Naive thymus-derived CD4-positive, alpha-beta T cell (primary cell): ENCODE results near the gene KATNAL1. TPM values are rescaled to one million over a fixed set of nuclear protein-coding genes. Genes with fewer than 3 reads are reported as not detected.
"Not testable (repeated sequence)": the region's sequence is repeated elsewhere in the genome, so short reads cannot be mapped to it uniquely, and the experiment has no call there.

Experiments
- ATAC-seq: fragments of 150-1000 bp; cut with Tn5 transposase; 2 replicates; pipeline ENCODE4 v1.10.0; 2021; ENCODE audit warnings: mild to moderate bottlenecking, moderate library complexity
- CTCF ChIA-PET: fragments of 350-600 bp; sonication (Branson Sonifier 250); formaldehyde crosslinking; loops from one replicate; lab custom pipeline; 2021; ENCODE audit warnings: antibody characterized with exemption; lab: Charles Lee
- POLR2A ChIA-PET: fragments of 350-600 bp; sonication (Branson Sonifier 250); formaldehyde crosslinking; loops from one replicate; lab custom pipeline; 2021; ENCODE audit warnings: antibody characterized with exemption, inconsistent platforms; lab: Charles Lee
- DNase-seq, 9 donors: peaks; one replicate each; pipeline versions ENCODE4 v3.0.0 to v3.0.0-alpha.2; 2020 to 2022; ENCODE audit warnings: mixed read lengths in 1 of 9
- H3K27ac ChIP-seq: one replicate; pipeline ENCODE4 v1.7.0; 2013; ENCODE audit warnings: mild to moderate bottlenecking, low read depth, low read length, moderate library complexity
- H3K27me3 ChIP-seq, 2 donors: one replicate each; pipeline ENCODE4 v1.7.0; 2013; ENCODE audit warnings: low read length in 2 of 2, mild to moderate bottlenecking in 2 of 2, moderate library complexity in 2 of 2; ENCODE audit not compliant: control insufficient read depth in 2 of 2, insufficient read depth in 2 of 2
- H3K36me3 ChIP-seq, 3 experiments: 1 replicate in 2 of 3; 2 replicates in 1 of 3; pipeline ENCODE4 v1.7.0; 2013; ENCODE audit warnings: low read length in 3 of 3, mild to moderate bottlenecking in 3 of 3, moderate library complexity in 1 of 3; ENCODE audit not compliant: insufficient read depth in 3 of 3, control insufficient read depth in 2 of 3
- H3K4me1 ChIP-seq, 2 donors: one replicate each; pipeline ENCODE4 v1.7.0; 2013; ENCODE audit warnings: low read length in 2 of 2, mild to moderate bottlenecking in 2 of 2, moderate library complexity in 1 of 2; ENCODE audit not compliant: control insufficient read depth in 2 of 2, insufficient read depth in 2 of 2
- H3K4me3 ChIP-seq: 2 replicates; pipeline ENCODE4 v1.7.0; 2013; ENCODE audit warnings: mild to moderate bottlenecking, low read length
- H3K9me3 ChIP-seq, 3 experiments: 1 replicate in 2 of 3; 2 replicates in 1 of 3; pipeline ENCODE4 v1.7.0; 2013; ENCODE audit warnings: low read length in 3 of 3; ENCODE audit not compliant: control insufficient read depth in 2 of 3
- H3K27ac Mint-ChIP-seq, 9 donors: one replicate each; pipeline ENCODE4 v1.8.0; 2020 to 2022; ENCODE audit warnings: mixed read lengths in 9 of 9, mild to moderate bottlenecking in 8 of 9, moderate library complexity in 5 of 9, inconsistent platforms in 2 of 9
- H3K27me3 Mint-ChIP-seq, 5 donors: one replicate each; pipeline ENCODE4 v1.8.0; 2021 to 2022; ENCODE audit warnings: mixed read lengths in 5 of 5, mild to moderate bottlenecking in 1 of 5
- H3K36me3 Mint-ChIP-seq, 5 donors: one replicate each; pipeline ENCODE4 v1.8.0; 2020 to 2022; ENCODE audit warnings: mixed read lengths in 5 of 5, mild to moderate bottlenecking in 3 of 5, inconsistent platforms in 1 of 5
- H3K4me1 Mint-ChIP-seq, 7 donors: one replicate each; pipeline ENCODE4 v1.8.0; 2020 to 2022; ENCODE audit warnings: mixed read lengths in 7 of 7, mild to moderate bottlenecking in 3 of 7, inconsistent platforms in 1 of 7
- H3K4me3 Mint-ChIP-seq, 10 donors: one replicate each; pipeline ENCODE4 v1.8.0; 2020 to 2022; ENCODE audit warnings: mild to moderate bottlenecking in 10 of 10, mixed read lengths in 10 of 10, moderate library complexity in 6 of 10, inconsistent platforms in 2 of 10
- H3K9me3 Mint-ChIP-seq, 11 donors: one replicate each; pipeline ENCODE4 v1.8.0; 2020 to 2022; ENCODE audit warnings: mixed read lengths in 11 of 11, mild to moderate bottlenecking in 4 of 11, inconsistent platforms in 1 of 11, moderate library complexity in 1 of 11
- intact Hi-C, 2 donors: fragments of 100-400 bp; cut with micrococcal nuclease; formaldehyde crosslinking; loops; one replicate each; pipeline ENCODE4 v1.15.1; 2023
- polyA plus RNA-seq, 2 donors: library from polyadenylated mRNA; unstranded; fragments of 300-500 nt; fragmentation: Illumina TruSeq; gene quantifications; one replicate each; pipeline ENCODE4 v1.2.3, GENCODE V29; 2021
- total RNA-seq, 6 experiments: library from RNA in 5 of 6; stranded (reverse) in 5 of 6; gene quantifications; 1 replicate in 5 of 6; 2 replicates in 1 of 6; pipeline ENCODE4 v1.2.3 and lab custom pipeline; 2021 to 2026

KATNAL1 gene
- total and polyA plus RNA-seq, 7 experiments from 2014 or later = 0.25 to 16.8 (median 2.4) TPM

DNA sequence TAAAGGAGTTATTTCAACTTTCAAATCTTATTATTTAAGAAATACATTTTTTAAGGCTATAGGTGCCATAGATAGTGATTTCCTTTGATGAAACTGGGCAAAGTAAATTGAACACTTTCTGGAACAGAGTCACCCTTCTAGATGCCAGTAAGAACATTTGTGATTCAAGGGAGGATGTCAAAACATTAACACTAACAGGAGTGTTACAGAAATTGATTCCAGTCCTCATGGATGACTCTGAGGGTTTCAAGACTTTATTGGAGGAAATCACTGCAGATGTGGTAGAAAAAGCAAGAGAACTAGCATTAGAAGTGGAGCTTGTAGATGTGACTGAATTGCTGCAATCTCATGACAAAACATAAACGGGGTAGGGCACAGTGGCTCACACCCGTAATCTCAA is 12.2 kb downstream of the KATNAL1 start:
- intact Hi-C loops = no loop called here
- no peak overlapping the region for H3K27ac Mint-ChIP-seq
- H3K36me3 ChIP-seq = no peaks in the 10 kb centered on the region
- no peaks in the 10 kb centered on the region for H3K9me3 ChIP-seq
- no peaks in the 10 kb centered on the region for H3K9me3 Mint-ChIP-seq
- H3K27me3 Mint-ChIP-seq = peaks cover 0 to 16% (median 0%) of the 10 kb centered on the region in 5 donors
- H3K27ac ChIP-seq = no peak overlapping the region
- H3K4me1 Mint-ChIP-seq = peaks cover 4 to 21% (median 7%) of the 10 kb centered on the region in 7 donors
- no peak overlapping the region for H3K4me3 Mint-ChIP-seq
- H3K36me3 Mint-ChIP-seq = peaks cover 0 to 11% (median 3%) of the 10 kb centered on the region in 5 donors
- H3K4me3 ChIP-seq = no peak overlapping the region
- DNase-seq (no peak), ATAC-seq (no peak)
- POLR2A ChIA-PET = no interaction called here
- H3K4me1 ChIP-seq = no peaks in the 10 kb centered on the region
- no peaks in the 10 kb centered on the region for H3K27me3 ChIP-seq
- CTCF ChIA-PET = no interaction called here

DNA sequence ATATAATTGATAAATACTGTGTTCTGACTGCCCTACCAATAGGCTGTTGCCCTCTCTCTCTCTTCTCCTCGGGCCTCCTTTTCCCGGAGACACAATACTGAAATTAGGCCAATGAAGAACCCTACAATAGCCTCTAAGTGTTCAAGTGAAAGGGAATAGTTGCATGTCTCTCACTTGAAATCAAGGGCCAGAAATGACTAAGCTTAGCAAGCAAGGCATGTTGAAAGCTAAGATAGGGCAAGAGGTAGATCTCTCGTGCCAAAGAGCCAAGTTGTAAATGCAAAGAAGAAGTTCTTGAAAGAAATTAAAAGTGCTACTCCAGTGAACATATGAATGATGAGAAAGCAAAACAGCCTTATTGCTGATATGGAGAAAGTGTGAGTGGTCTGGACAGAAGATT is 13.3 kb downstream of the KATNAL1 start:
- no peak for ATAC-seq
- POLR2A ChIA-PET = no interaction called here
- Mint-ChIP-seq H3K9me3 (no peaks in the 10 kb centered on the region), H3K36me3 (peaks cover 0 to 16% (median 3%) of the 10 kb centered on the region in 5 donors), H3K4me1 (peaks cover 4 to 21% (median 8%) of the 10 kb centered on the region in 7 donors), H3K27ac (no peak overlapping the region), H3K27me3 (peaks cover 0 to 19% (median 0%) of the 10 kb centered on the region in 5 donors), H3K4me3 (no peak overlapping the region)
- H3K27ac ChIP-seq = no peak overlapping the region
- no peaks in the 10 kb centered on the region for H3K9me3 ChIP-seq
- H3K27me3 ChIP-seq = no peaks in the 10 kb centered on the region
- intact Hi-C loops = loop anchor here in 1 of 2 donors (5.0 kb wide), 1 partner anchor 37 kb away; no protein-coding TSS in a partner anchor
- H3K4me1 ChIP-seq = no peaks in the 10 kb centered on the region
- CTCF ChIA-PET = interaction anchor here (1.5 kb wide), 1 partner anchor 16 kb away, joined by 3 read pairs; no protein-coding TSS in a partner anchor
- no peaks in the 10 kb centered on the region for H3K36me3 ChIP-seq
- no peak overlapping the region for H3K4me3 ChIP-seq
- no peak for DNase-seq

DNA sequence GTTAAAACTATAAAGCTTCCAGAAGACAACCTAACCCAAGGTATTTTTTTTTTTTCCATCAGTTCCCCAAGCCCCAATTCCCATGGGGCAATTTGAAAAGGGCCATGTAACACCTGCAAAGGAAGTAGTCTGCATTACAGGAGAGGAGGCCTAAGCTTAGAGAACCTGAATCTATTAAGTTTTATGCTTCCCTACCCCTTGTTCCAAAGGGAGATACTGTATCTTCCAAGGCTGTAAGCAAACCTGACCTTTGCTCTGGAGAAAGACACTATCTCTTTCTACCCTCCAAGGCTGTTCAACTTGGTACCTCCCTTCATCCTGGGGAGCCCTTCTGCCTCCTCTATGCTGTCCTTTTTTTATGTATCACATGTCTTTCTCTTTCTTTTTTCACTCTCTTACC is 15.0 kb downstream of the KATNAL1 start:
- Histone ChIP-seq H3K36me3 (no peaks in the 10 kb centered on the region), H3K27ac (no peak overlapping the region), H3K27me3 (no peaks in the 10 kb centered on the region), H3K9me3 (no peaks in the 10 kb centered on the region), H3K4me1 (no peaks in the 10 kb centered on the region), H3K4me3 (no peak overlapping the region)
- peaks cover 0 to 18% (median 3%) of the 10 kb centered on the region in 5 donors for H3K36me3 Mint-ChIP-seq
- H3K27ac Mint-ChIP-seq = no peak overlapping the region
- intact Hi-C loops = loop anchor here in 1 of 2 donors (5.0 kb wide), 1 partner anchor 35 kb away; no protein-coding TSS in a partner anchor
- no peaks in the 10 kb centered on the region for H3K9me3 Mint-ChIP-seq
- peaks cover 4 to 17% (median 8%) of the 10 kb centered on the region in 7 donors for H3K4me1 Mint-ChIP-seq
- no peak overlapping the region for H3K4me3 Mint-ChIP-seq
- ChIA-PET POLR2A (no interaction called here), CTCF (no interaction called here)
- DNase-seq (no peak), ATAC-seq (no peak)
- H3K27me3 Mint-ChIP-seq = peaks cover 0 to 19% (median 0%) of the 10 kb centered on the region in 5 donors

DNA sequence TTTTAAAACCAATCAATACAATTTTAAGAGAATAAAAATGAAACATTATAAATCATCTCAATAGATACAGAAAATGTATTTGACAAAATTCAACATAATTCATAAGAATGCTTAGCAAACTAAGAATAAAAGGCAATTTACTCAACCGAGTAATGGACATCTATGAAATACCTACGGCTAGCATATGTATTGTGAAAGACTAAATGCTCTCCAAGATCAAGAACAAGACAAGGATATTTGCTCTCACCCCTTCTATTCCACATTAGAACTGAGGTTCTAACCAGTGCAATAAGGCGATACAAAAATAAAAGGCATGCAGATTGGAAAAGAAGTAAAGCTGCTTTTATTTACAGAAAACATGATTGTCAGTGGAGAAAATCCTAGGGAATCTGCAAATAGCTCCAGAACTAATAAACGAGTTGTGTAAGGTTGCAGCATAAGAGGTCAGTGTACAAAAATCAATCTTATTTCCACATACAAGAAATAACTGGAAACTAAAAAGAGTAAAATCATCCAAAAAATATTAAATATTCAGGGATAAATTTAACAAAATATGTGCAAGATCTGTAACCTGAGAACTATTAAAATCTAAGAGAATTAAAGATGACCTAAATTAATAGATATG is 16.4 kb downstream of the KATNAL1 start:
- H3K9me3 ChIP-seq = no peaks in the 10 kb centered on the region
- Mint-ChIP-seq H3K4me1 (peaks cover 4 to 21% (median 6%) of the 10 kb centered on the region in 7 donors), H3K27me3 (peaks cover 0 to 19% (median 0%) of the 10 kb centered on the region in 5 donors), H3K36me3 (peaks cover 0 to 28% (median 3%) of the 10 kb centered on the region in 5 donors), H3K9me3 (peaks cover 0 to 7% (median 0%) of the 10 kb centered on the region in 11 donors), H3K4me3 (no peak overlapping the region), H3K27ac (no peak overlapping the region)
- ChIA-PET CTCF (no interaction called here), POLR2A (interaction anchor here (1.0 kb wide), 1 partner anchor 9 kb away, joined by 4 read pairs; no protein-coding TSS in a partner anchor)
- ATAC-seq (no peak), DNase-seq (no peak)
- H3K4me1 ChIP-seq = no peaks in the 10 kb centered on the region
- intact Hi-C loops = loop anchor here in 1 of 2 donors (5.0 kb wide), 1 partner anchor 34 kb away; no protein-coding TSS in a partner anchor
- H3K4me3 ChIP-seq = no peak overlapping the region
- H3K27ac ChIP-seq = no peak overlapping the region
- no peaks in the 10 kb centered on the region for H3K27me3 ChIP-seq
- H3K36me3 ChIP-seq = no peaks in the 10 kb centered on the region

DNA sequence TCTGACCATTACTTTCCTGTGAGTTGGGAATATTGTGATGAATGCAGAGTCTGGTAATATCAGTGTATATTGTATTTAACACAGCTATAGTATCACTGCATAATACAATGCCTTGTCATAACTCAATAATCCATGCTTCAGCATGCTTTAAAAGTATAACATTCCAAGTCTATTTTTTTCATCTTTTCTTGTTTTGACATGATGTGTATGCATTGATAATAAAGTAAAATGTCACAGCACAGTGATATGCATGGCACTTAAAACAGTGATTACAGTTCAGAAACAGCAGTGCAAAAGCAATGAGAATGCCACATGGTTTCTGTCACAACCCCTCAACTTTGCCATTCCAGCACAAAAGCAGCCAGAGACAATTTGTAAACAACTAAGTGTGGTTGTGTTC is 17.8 kb downstream of the KATNAL1 start:
- peaks cover 4 to 23% (median 4%) of the 10 kb centered on the region in 7 donors for H3K4me1 Mint-ChIP-seq
- intact Hi-C loops = no loop called here
- no peak overlapping the region for H3K4me3 Mint-ChIP-seq
- no peak overlapping the region for H3K27ac Mint-ChIP-seq
- no peaks in the 10 kb centered on the region for H3K9me3 ChIP-seq
- peaks cover 0 to 33% (median 0%) of the 10 kb centered on the region in 5 donors for H3K36me3 Mint-ChIP-seq
- no peak for DNase-seq
- H3K27me3 ChIP-seq = no peaks in the 10 kb centered on the region
- no peak for ATAC-seq
- ChIA-PET POLR2A (no interaction called here), CTCF (no interaction called here)
- no peak overlapping the region for H3K27ac ChIP-seq
- peaks cover 0 to 19% (median 0%) of the 10 kb centered on the region in 5 donors for H3K27me3 Mint-ChIP-seq
- H3K9me3 Mint-ChIP-seq = peaks cover 0 to 16% (median 0%) of the 10 kb centered on the region in 11 donors
- H3K4me1 ChIP-seq = no peaks in the 10 kb centered on the region
- H3K36me3 ChIP-seq = no peaks in the 10 kb centered on the region
- H3K4me3 ChIP-seq = no peak overlapping the region

DNA sequence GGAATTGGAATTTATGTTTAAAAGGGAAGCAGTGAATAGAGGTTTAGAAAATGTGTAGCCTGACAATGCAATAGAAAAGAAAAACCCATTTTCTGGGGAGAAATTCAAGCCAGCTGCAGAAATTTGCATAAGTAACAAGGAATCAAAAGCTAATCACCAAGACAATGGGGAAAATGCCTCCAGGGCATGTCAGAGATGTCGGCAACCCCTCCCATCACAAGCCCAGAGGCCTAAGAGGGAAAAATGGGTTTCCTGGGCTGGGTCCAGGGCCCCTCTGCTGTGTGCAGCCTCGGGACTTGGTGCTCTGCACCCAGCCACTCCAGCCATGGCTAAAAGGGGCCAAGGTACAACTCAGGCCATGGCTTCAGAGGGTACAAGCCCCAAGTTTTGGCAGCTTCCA is 21.3 kb downstream of the KATNAL1 start:
- H3K27ac Mint-ChIP-seq, H3K27ac ChIP-seq, H3K4me3 ChIP-seq, CTCF ChIA-PET, DNase-seq, H3K4me1 Mint-ChIP-seq, intact Hi-C loops, ATAC-seq, POLR2A ChIA-PET, H3K4me3 Mint-ChIP-seq, H3K36me3 ChIP-seq, H3K4me1 ChIP-seq, H3K9me3 ChIP-seq, H3K27me3 ChIP-seq: not testable (repeated sequence)
- H3K27me3 Mint-ChIP-seq = peaks cover 0 to 11% (median 0%) of the 10 kb centered on the region in 5 donors
- peaks cover 0 to 16% (median 0%) of the 10 kb centered on the region in 11 donors for H3K9me3 Mint-ChIP-seq
- H3K36me3 Mint-ChIP-seq = peaks cover 0 to 34% (median 0%) of the 10 kb centered on the region in 5 donors
